ENCODE results near the gene SERINC4.

The SERINC4 gene

DNA sequence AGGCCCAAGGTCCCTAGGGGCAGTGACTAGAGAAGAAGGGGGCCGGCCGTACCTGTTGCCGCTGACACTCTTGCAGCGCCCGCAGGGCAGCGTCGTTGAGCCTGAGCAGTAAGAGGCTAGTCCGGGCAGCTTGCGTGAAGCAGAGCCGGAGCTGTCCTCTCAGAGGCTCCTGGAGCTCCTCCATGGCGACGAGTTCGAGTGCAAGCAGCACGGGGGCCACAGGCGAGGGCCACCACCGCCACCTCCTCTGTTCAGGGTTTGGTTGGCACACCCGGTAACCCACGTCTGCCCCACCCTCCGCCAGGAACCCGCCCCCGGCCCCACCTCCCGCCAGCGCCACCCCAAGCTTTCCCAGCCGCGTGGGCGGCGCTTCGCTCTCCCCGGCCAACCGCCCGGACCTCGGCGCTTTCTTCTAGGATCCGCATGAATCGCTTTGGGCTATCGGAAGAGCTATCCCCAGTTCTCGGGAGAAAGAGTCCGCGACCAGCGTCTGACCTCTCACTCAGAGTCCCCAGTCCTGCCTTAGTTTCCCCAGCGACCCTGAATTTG, 23.2 kb downstream of the SERINC4 start, which contains the start of gene ELL3:
ELL3 (minus strand) TSS at position 249 of the 549 bp plus-strand sequence; CDS start at position 184, 65 bp downstream.
- H3K4me3 ChIP-seq, result peak within 1 kb of the TSS; percentile 62 to 79 (median 67)
- no peaks in the 10 kb centered on the region for H3K9me3 ChIP-seq (replicated peaks in 1 of 11)
- peaks cover 6 to 49% (median 47%) of the 10 kb centered on the region in 11 experiments; a peak in 19 of 22 replicates for H4K20me1 ChIP-seq
- peak within 1 kb of the TSS; percentile 94 to 100 (median 99) for H3K4me2 ChIP-seq
- peaks cover 25 to 43% (median 32%) of the 10 kb centered on the region in 10 experiments for H3K4me1 ChIP-seq
- no peaks in the 10 kb centered on the region for H3K27me3 ChIP-seq
- peak within 1 kb of the TSS; percentile 23 to 81 (median 72); a peak in 21 of 22 replicates for H3K27ac ChIP-seq
- peak within 1 kb of the TSS; percentile 67 to 82 (median 79) for H3K9ac ChIP-seq
- peaks cover 20 to 32% (median 26%) of the 10 kb centered on the region in 11 experiments for H3K36me3 ChIP-seq
- TF ChIP-seq Cebpa-rat (IDR thresholded peaks at IDR 0.05), result no peak

- H3K4me1 ChIP-seq, result peaks cover 29 to 43% (median 34%) of the 10 kb centered on the region in 10 experiments
- peaks cover 6 to 55% (median 53%) of the 10 kb centered on the region in 11 experiments; a peak in 19 of 22 replicates for H4K20me1 ChIP-seq
- peak overlapping the region in 8 of 11 experiments; percentile 25 to 81 (median 61); a peak in 18 of 22 replicates for H3K27ac ChIP-seq
- H3K4me3 ChIP-seq, result peak overlapping the region; percentile 62 to 79 (median 67)
- H3K27me3 ChIP-seq, result no peaks in the 10 kb centered on the region
- H3K36me3 ChIP-seq, result peaks cover 25 to 38% (median 32%) of the 10 kb centered on the region in 11 experiments
- H3K9me3 ChIP-seq (replicated peaks in 1 of 11), result no peaks in the 10 kb centered on the region
- peak overlapping the region; percentile 67 to 82 (median 75); a peak in 20 of 22 replicates for H3K9ac ChIP-seq
- no peak for TF ChIP-seq Cebpa-rat (IDR thresholded peaks at IDR 0.05)
- H3K4me2 ChIP-seq, result peak overlapping the region; percentile 94 to 100 (median 99)
These were observed 23.8 kb downstream of the SERINC4 start for GRCh38 chr15:43776101-43776717.

GRCh38 chr15:43775411-43775965, 24.5 kb downstream of the SERINC4 start:
- Histone ChIP-seq H3K27me3 (no peaks in the 10 kb centered on the region), H3K9me3 (replicated peaks in 1 of 11) (no peaks in the 10 kb centered on the region), H3K4me2 (peak overlapping the region; percentile 94 to 100 (median 99)), H3K36me3 (peaks cover 33 to 45% (median 39%) of the 10 kb centered on the region in 11 experiments), H3K27ac (peak overlapping the region in 4 of 11 experiments; percentile 28 to 44 (median 36); a peak in 6 of 22 replicates), H3K4me3 (peak overlapping the region in 8 of 10 experiments; percentile 62 to 79 (median 67); a peak in 11 of 20 replicates), H4K20me1 (peaks cover 6 to 62% (median 55%) of the 10 kb centered on the region in 11 experiments; a peak in 19 of 22 replicates), H3K4me1 (peaks cover 29 to 51% (median 35%) of the 10 kb centered on the region in 10 experiments), H3K9ac (peak overlapping the region in 5 of 11 experiments; percentile 75 to 81 (median 80); a peak in 5 of 22 replicates)
- TF ChIP-seq Cebpa-rat (IDR thresholded peaks at IDR 0.05), result no peak

DNA sequence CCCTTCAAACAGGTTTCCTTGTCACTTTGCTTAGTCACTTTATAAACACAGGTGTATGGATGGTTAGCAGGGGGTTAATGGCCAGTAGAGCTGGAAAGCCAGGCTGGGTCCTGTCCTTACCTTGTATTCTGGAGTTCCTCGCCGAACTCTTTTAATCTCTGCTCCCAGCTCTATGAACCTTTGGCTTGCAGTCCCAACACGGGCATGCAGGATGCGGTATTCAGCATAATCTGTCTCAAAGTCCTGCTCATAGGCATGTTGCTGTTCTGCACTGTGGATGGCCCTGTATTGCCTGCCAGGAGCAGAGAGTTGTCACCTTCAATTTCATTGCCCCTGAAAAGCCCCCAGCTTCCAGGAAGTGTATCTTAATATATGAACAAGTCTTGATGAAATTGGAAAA, 26.0 kb downstream of the SERINC4 start:
- Histone ChIP-seq H3K9me3 (replicated peaks in 1 of 11) (no peaks in the 10 kb centered on the region), H3K27ac (no peak overlapping the region), H3K27me3 (no peaks in the 10 kb centered on the region), H3K4me1 (peaks cover 29 to 59% (median 35%) of the 10 kb centered on the region in 10 experiments), H4K20me1 (peaks cover 19 to 76% (median 67%) of the 10 kb centered on the region in 11 experiments; a peak in 21 of 22 replicates), H3K9ac (no peak overlapping the region), H3K4me3 (no peak overlapping the region), H3K4me2 (0 out of 22 replicates have a peak overlapping the region, but pooled peaks of 1 of the 11 experiments have one; percentile 99), H3K36me3 (peaks cover 47 to 59% (median 53%) of the 10 kb centered on the region in 11 experiments)
- no peak for TF ChIP-seq Cebpa-rat (IDR thresholded peaks at IDR 0.05)

DNA sequence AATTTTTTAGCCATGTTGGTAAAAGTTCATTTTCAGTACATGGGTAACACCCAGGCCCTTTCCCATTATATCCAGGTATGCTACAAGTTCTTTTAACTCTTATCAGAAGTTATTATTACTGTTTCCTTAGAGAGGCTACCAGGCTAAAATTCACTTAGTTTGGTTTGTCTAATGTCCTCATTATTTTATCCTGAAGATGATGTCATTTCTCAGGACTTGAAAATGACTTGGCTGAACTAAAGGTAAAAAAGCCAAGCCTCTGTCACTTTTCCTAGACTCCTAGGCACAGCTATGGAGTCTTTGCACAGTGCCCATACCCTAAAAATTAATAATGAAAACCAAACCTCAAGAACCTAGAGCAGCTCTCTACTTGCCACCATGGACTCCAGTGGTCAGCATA, 27.4 kb downstream of the SERINC4 start:
- TF ChIP-seq Cebpa-rat (IDR thresholded peaks at IDR 0.05), result no peak
- H3K9ac ChIP-seq, result no peak overlapping the region
- H3K4me3 ChIP-seq, result no peak overlapping the region
- H3K4me1 ChIP-seq, result peaks cover 19 to 49% (median 28%) of the 10 kb centered on the region in 10 experiments
- H3K9me3 ChIP-seq (replicated peaks in 1 of 11), result no peaks in the 10 kb centered on the region
- H3K27ac ChIP-seq, result peak overlapping the region in 1 of 11 experiments; percentile 30; a peak in 1 of 22 replicates
- H3K4me2 ChIP-seq, result no peak overlapping the region; a peak in 1 of 22 replicates
- H4K20me1 ChIP-seq, result peaks cover 26 to 90% (median 81%) of the 10 kb centered on the region in 11 experiments; a peak in 21 of 22 replicates
- peaks cover 61 to 74% (median 68%) of the 10 kb centered on the region in 11 experiments for H3K36me3 ChIP-seq
- H3K27me3 ChIP-seq, result no peaks in the 10 kb centered on the region

- no peaks in the 10 kb centered on the region for H3K9me3 ChIP-seq (replicated peaks in 1 of 11)
- peak overlapping the region in 2 of 11 experiments; percentile 13 to 30; a peak in 2 of 22 replicates for H3K27ac ChIP-seq
- peaks cover 16 to 46% (median 24%) of the 10 kb centered on the region in 10 experiments for H3K4me1 ChIP-seq
- H3K27me3 ChIP-seq, result no peaks in the 10 kb centered on the region
- TF ChIP-seq Cebpa-rat (IDR thresholded peaks at IDR 0.05), result no peak
- peaks cover 29 to 99% (median 86%) of the 10 kb centered on the region in 11 experiments; a peak in 21 of 22 replicates for H4K20me1 ChIP-seq
- peak overlapping the region in 1 of 11 experiments; percentile 10; a peak in 1 of 22 replicates for H3K9ac ChIP-seq
- no peak overlapping the region for H3K4me3 ChIP-seq
- peak overlapping the region in 4 of 11 experiments; percentile 42 to 75 (median 64); a peak in 8 of 22 replicates for H3K4me2 ChIP-seq
- H3K36me3 ChIP-seq, result peaks cover 69 to 82% (median 76%) of the 10 kb centered on the region in 11 experiments
These were observed 28.2 kb downstream of the SERINC4 start for GRCh38 chr15:43771816-43772215.

GRCh38 chr15:43769584-43770228, 30.3 kb downstream of the SERINC4 start:
- H3K9ac ChIP-seq, result no peak overlapping the region
- H3K27me3 ChIP-seq, result no peaks in the 10 kb centered on the region
- H3K4me2 ChIP-seq, result peak overlapping the region in 1 of 11 experiments; percentile 75; a peak in 1 of 22 replicates
- no peak overlapping the region for H3K4me3 ChIP-seq
- H4K20me1 ChIP-seq, result peaks cover 33 to 96% (median 77%) of the 10 kb centered on the region in 11 experiments; a peak in 20 of 22 replicates
- no peak for TF ChIP-seq Cebpa-rat (IDR thresholded peaks at IDR 0.05)
- H3K27ac ChIP-seq, result no peak overlapping the region
- peaks cover 0 to 30% (median 8%) of the 10 kb centered on the region in 10 experiments; a peak in 13 of 20 replicates for H3K4me1 ChIP-seq
- H3K36me3 ChIP-seq, result peaks cover 90 to 100% (median 97%) of the 10 kb centered on the region in 11 experiments
- no peaks in the 10 kb centered on the region for H3K9me3 ChIP-seq (replicated peaks in 1 of 11)

DNA sequence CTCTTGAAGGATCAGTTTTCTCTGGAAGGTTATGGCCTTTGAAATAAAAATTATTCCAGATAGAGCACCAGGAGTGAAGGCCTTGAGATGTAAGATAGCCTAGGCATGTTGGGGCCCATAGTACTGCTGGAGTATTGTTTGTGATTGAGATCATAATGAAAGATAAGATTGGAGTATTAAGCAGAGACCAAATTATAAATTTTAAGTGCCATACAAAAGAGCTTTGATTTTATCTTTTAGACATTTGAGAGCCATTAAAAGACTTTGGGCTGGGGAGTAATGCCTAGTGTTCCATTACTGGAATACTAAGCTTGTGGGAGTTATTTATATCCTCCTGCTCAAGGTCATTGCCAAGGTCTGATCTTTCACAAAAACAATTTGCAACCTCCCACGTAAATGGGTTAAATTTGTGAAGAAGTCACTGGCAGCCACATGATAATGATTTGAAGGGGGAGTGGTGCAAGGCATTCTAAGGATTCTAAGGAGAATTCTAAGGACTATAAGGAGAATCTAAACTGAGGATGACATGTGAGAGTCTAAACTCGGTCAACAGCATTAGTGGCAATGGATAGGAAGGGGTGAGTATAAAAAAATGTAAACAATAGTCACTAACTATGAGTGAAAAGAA, 36.1 kb downstream of the SERINC4 start:
- Histone ChIP-seq H3K27me3 (no peaks in the 10 kb centered on the region), H3K36me3 (peaks cover 99 to 100% (median 100%) of the 10 kb centered on the region in 11 experiments), H3K4me3 (no peak overlapping the region), H3K9me3 (replicated peaks in 1 of 11) (no peaks in the 10 kb centered on the region), H3K27ac (no peak overlapping the region), H3K4me1 (no peaks in the 10 kb centered on the region), H3K9ac (no peak overlapping the region), H3K4me2 (no peak overlapping the region), H4K20me1 (peaks cover 48 to 100% (median 86%) of the 10 kb centered on the region in 11 experiments; a peak in 20 of 22 replicates)
- no peak for TF ChIP-seq Cebpa-rat (IDR thresholded peaks at IDR 0.05)
